Measurements from ENCODE around the gene TPPP. TPM values are rescaled to one million over a fixed set of nuclear protein-coding genes. Genes with fewer than 3 reads are reported as not detected.

Gene TPPP
- total RNA-seq, 1 experiment from 2014 or later, result 0.12 TPM

- Mint-ChIP-seq H3K4me3 (ENCODE audit: unreplicated experiment) (no peak overlapping the region), H3K9me3 (ENCODE audit: unreplicated experiment) (no peaks in the 10 kb centered on the region), H3K4me1 (ENCODE audit: insufficient read depth, unreplicated experiment) (peaks cover 13% of the 10 kb centered on the region), H3K27me3 (ENCODE audit: insufficient read depth, unreplicated experiment) (no peaks in the 10 kb centered on the region), H3K27ac (ENCODE audit: low read depth, unreplicated experiment) (no peak overlapping the region), H3K36me3 (ENCODE audit: insufficient read depth, unreplicated experiment) (no peaks in the 10 kb centered on the region)
- intact Hi-C loops (cut with micrococcal nuclease), result loop anchor here (10.0 kb wide), 1 partner anchor 180 kb away; the partner anchor contains the start of gene ZDHHC11
- no peak for TF ChIP-seq CTCF (IDR thresholded peaks at IDR 0.05; ENCODE audit: unreplicated experiment)
- no peak for DNase-seq (ENCODE audit: unreplicated experiment)
- ChIA-PET POLR2A (no interaction called here), CTCF (interaction anchor here (0.6 to 6.5 kb wide), 2 partner anchors 228 to 465 kb away, joined by 3 to 63 read pairs; no protein-coding TSS in a partner anchor)
- no TSS peak for BruUV-seq (replicated peaks)
Measured at GRCh38 chr5:675111-675870, 17.9 kb downstream of the TPPP start.

- no peak for DNase-seq (ENCODE audit: unreplicated experiment)
- no peak overlapping the region for H3K4me3 Mint-ChIP-seq (ENCODE audit: unreplicated experiment)
- no TSS peak for BruUV-seq (replicated peaks)
- no peaks in the 10 kb centered on the region for H3K36me3 Mint-ChIP-seq (ENCODE audit: insufficient read depth, unreplicated experiment)
- no peak for TF ChIP-seq CTCF (IDR thresholded peaks at IDR 0.05; ENCODE audit: unreplicated experiment)
- intact Hi-C loops (cut with micrococcal nuclease), result loop anchor here (5.0 to 10.0 kb wide), 2 partner anchors 180 to 493 kb away; partner anchors contain the start of gene ZDHHC11
- no peaks in the 10 kb centered on the region for H3K27me3 Mint-ChIP-seq (ENCODE audit: insufficient read depth, unreplicated experiment)
- ChIA-PET CTCF (interaction anchor here (0.6 to 6.5 kb wide), 3 partner anchors 224 to 466 kb away, joined by 3 to 63 read pairs (median 3); no protein-coding TSS in a partner anchor), POLR2A (interaction anchor here (0.6 kb wide), 1 partner anchor 271 kb away, joined by 4 read pairs; no protein-coding TSS in a partner anchor)
- H3K9me3 Mint-ChIP-seq (ENCODE audit: unreplicated experiment), result no peaks in the 10 kb centered on the region
- H3K4me1 Mint-ChIP-seq (ENCODE audit: insufficient read depth, unreplicated experiment), result peaks cover 13% of the 10 kb centered on the region
- H3K27ac Mint-ChIP-seq (ENCODE audit: low read depth, unreplicated experiment), result no peak overlapping the region
Measured at GRCh38 chr5:674630-675011, 18.5 kb downstream of the TPPP start.

GRCh38 chr5:673831-674629 is 19.1 kb downstream of the TPPP start:
- peaks cover 13% of the 10 kb centered on the region for H3K4me1 Mint-ChIP-seq (ENCODE audit: insufficient read depth, unreplicated experiment)
- H3K27me3 Mint-ChIP-seq (ENCODE audit: insufficient read depth, unreplicated experiment), result no peaks in the 10 kb centered on the region
- no peak for TF ChIP-seq CTCF (IDR thresholded peaks at IDR 0.05; ENCODE audit: unreplicated experiment)
- ChIA-PET CTCF (interaction anchor here (0.6 to 6.5 kb wide), 4 partner anchors 88 to 238 kb away, joined by 3 to 63 read pairs (median 3); no protein-coding TSS in a partner anchor), POLR2A (interaction anchor here (0.6 kb wide), 1 partner anchor 270 kb away, joined by 4 read pairs; no protein-coding TSS in a partner anchor)
- no peak for DNase-seq (ENCODE audit: unreplicated experiment)
- no peaks in the 10 kb centered on the region for H3K36me3 Mint-ChIP-seq (ENCODE audit: insufficient read depth, unreplicated experiment)
- no peaks in the 10 kb centered on the region for H3K9me3 Mint-ChIP-seq (ENCODE audit: unreplicated experiment)
- H3K27ac Mint-ChIP-seq (ENCODE audit: low read depth, unreplicated experiment), result no peak overlapping the region
- no peak overlapping the region for H3K4me3 Mint-ChIP-seq (ENCODE audit: unreplicated experiment)
- intact Hi-C loops (cut with micrococcal nuclease), result loop anchor here (5.0 to 10.0 kb wide), 2 partner anchors 181 to 493 kb away; partner anchors contain the start of gene ZDHHC11
- no TSS peak for BruUV-seq (replicated peaks)
